Measurements from ENCODE around the gene EXOC7.
"Not testable (repeated sequence)": the region's sequence is repeated elsewhere in the genome, so short reads cannot be mapped to it uniquely, and the experiment has no call there.

Gene EXOC7

GRCh38 chr17:76046064-76046463 is 57.5 kb downstream of the EXOC7 start:
- DNase-seq (ENCODE audit: low read depth in 4 of 4, low spot score in 1 of 4): no peak

- DNase-seq (ENCODE audit: low read depth in 4 of 4, low spot score in 1 of 4): not testable (repeated sequence)
Observed at GRCh38 chr17:76044475-76045007, 59.0 kb downstream of the EXOC7 start.

GRCh38 chr17:76042868-76043267 is 60.7 kb downstream of the EXOC7 start:
- DNase-seq (ENCODE audit: low read depth in 4 of 4, low spot score in 1 of 4): not testable (repeated sequence)

GRCh38 chr17:76040376-76040775 is 63.2 kb downstream of the EXOC7 start:
- DNase-seq (ENCODE audit: low read depth in 4 of 4, low spot score in 1 of 4): no peak

GRCh38 chr17:76039121-76039520 is 64.5 kb downstream of the EXOC7 start:
- no peak for DNase-seq (ENCODE audit: low read depth in 4 of 4, low spot score in 1 of 4)

GRCh38 chr17:76038050-76038449 is 65.5 kb downstream of the EXOC7 start:
- no peak for DNase-seq (ENCODE audit: low read depth in 4 of 4, low spot score in 1 of 4)

GRCh38 chr17:76036497-76037261 is 66.9 kb downstream of the EXOC7 start:
- no peak for DNase-seq (ENCODE audit: low read depth in 4 of 4, low spot score in 1 of 4)

- DNase-seq (ENCODE audit: low read depth in 4 of 4, low spot score in 1 of 4): no peak
Observed at GRCh38 chr17:76034428-76035350, 68.9 kb downstream of the EXOC7 start.

GRCh38 chr17:76033139-76033538 is 70.4 kb downstream of the EXOC7 start:
- no peak for DNase-seq (ENCODE audit: low read depth in 4 of 4, low spot score in 1 of 4)

- no peak for DNase-seq (ENCODE audit: low read depth in 4 of 4, low spot score in 1 of 4)
Observed at GRCh38 chr17:76032780-76033108, 70.8 kb downstream of the EXOC7 start.

- DNase-seq (ENCODE audit: low read depth in 4 of 4, low spot score in 1 of 4): no peak
Observed at GRCh38 chr17:76032073-76032779, 71.4 kb downstream of the EXOC7 start.

All from stimulated activated CD4-positive, alpha-beta T cell treated with anti-CD3 and anti-CD28 coated beads, Interleukin-1b, Interleukin-23, amount 100 ng/mL, for 24 hours (primary cell).